SU-DHL-6 (cell line): ENCODE measurements around the gene ARF6.

Experiments
- CTCF ChIP-seq: fragments of 200-600 bp; sonication (generic); IDR thresholded peaks from one replicate; pipeline ENCODE4 v1.5.1; 2017; ENCODE audit warnings: antibody characterized with exemption, mild to moderate bottlenecking, low read length, moderate library complexity; ENCODE audit not compliant: insufficient read depth, poor library complexity, severe bottlenecking
- EZH2phosphoT487 ChIP-seq: fragments of 200-600 bp; sonication (generic), shearing (Covaris generic); conservative IDR thresholded peaks from 2 replicates; pipeline ENCODE4 v1.6.1; 2018; ENCODE audit warnings: mild to moderate bottlenecking, antibody characterized with exemption, low read length, moderate library complexity, mixed read lengths

GRCh38 chr14:49940808-49941421 is 48.0 kb downstream of the ARF6 start:
- TF ChIP-seq EZH2phosphoT487 (no peak), CTCF (no peak)
